T-helper 1 cell treated with Interleukin-12 subunit alpha and Interleukin-12 subunit beta and Interleukin-4 antibody, amounts not matched to agents 30 ng/mL and 1 ng/mL, for 36 hours (primary cell): ENCODE data around the gene CDC27. TPM values are rescaled to one million over a fixed set of nuclear protein-coding genes. Genes with fewer than 3 reads are reported as not detected.

Source experiments
- intact Hi-C: fragments of 100-400 bp; cut with micrococcal nuclease; formaldehyde crosslinking; loops from one replicate; pipeline ENCODE4 v1.15.1; 2024
- total RNA-seq: library from RNA; stranded (reverse); gene quantifications from 2 replicates; pipeline ENCODE4 v1.2.3, GENCODE V29; 2022

CDC27 gene
- total RNA-seq, 1 donor from 2014 or later: 122 TPM

- intact Hi-C loops: no loop called here
These were observed 30.8 kb upstream of the CDC27 start for GRCh38 chr17:47219621-47220475.

- intact Hi-C loops: no loop called here
These were observed 29.9 kb upstream of the CDC27 start for GRCh38 chr17:47218896-47219430.

- intact Hi-C loops: loop anchor here (1.0 kb wide), 2 partner anchors 12 to 28 kb away; partner anchors contain the start of gene CDC27
These were observed 28.2 kb upstream of the CDC27 start for GRCh38 chr17:47217279-47217678.

- intact Hi-C loops: loop anchor here (1.0 kb wide), 2 partner anchors 12 to 28 kb away; partner anchors contain the start of gene CDC27
These were observed 27.7 kb upstream of the CDC27 start for GRCh38 chr17:47216821-47217220.

GRCh38 chr17:47214931-47215330 lies 25.8 kb upstream of the CDC27 start:
- intact Hi-C loops: no loop called here

- intact Hi-C loops: no loop called here
These were observed 24.4 kb upstream of the CDC27 start for GRCh38 chr17:47213540-47213939.

GRCh38 chr17:47212458-47212857 lies 23.4 kb upstream of the CDC27 start:
- intact Hi-C loops: no loop called here

- intact Hi-C loops: no loop called here
These were observed 21.7 kb upstream of the CDC27 start for GRCh38 chr17:47210779-47211178.

- intact Hi-C loops: no loop called here
These were observed 21.0 kb upstream of the CDC27 start for GRCh38 chr17:47210105-47210504.

GRCh38 chr17:47209499-47209898 lies 20.4 kb upstream of the CDC27 start:
- intact Hi-C loops: no loop called here

GRCh38 chr17:47208744-47209488 lies 19.8 kb upstream of the CDC27 start, which contains the start of gene MYL4:
TSS of gene MYL4 (plus strand) at chr17:47209348. CDS start at chr17:47209423, 75 bp downstream.
- intact Hi-C loops: no loop called here

- intact Hi-C loops: no loop called here
These were observed 18.3 kb upstream of the CDC27 start for GRCh38 chr17:47207143-47208067.

- intact Hi-C loops: loop anchor here (1.0 kb wide), 4 partner anchors 12 to 138 kb away; partner anchors contain the start of gene CDC27
These were observed 16.4 kb upstream of the CDC27 start for GRCh38 chr17:47205419-47205963.

GRCh38 chr17:47204722-47205418 lies 15.8 kb upstream of the CDC27 start:
- intact Hi-C loops: loop anchor here (1.0 kb wide), 5 partner anchors 12 to 443 kb away; partner anchors contain the start of gene CDC27

- intact Hi-C loops: loop anchor here (1.0 kb wide), 1 partner anchor 444 kb away; no protein-coding TSS in a partner anchor
These were observed 15.1 kb upstream of the CDC27 start for GRCh38 chr17:47203984-47204721.

GRCh38 chr17:47201166-47201565 lies 12.1 kb upstream of the CDC27 start:
- intact Hi-C loops: no loop called here

- intact Hi-C loops: no loop called here
These were observed 11.2 kb upstream of the CDC27 start for GRCh38 chr17:47200325-47200664.

GRCh38 chr17:47199627-47200324 lies 10.7 kb upstream of the CDC27 start:
- intact Hi-C loops: no loop called here
